Esophagus muscularis mucosa (tissue), 4 donors: ENCODE results near the gene CD300LB.

ENCODE experiments used
- CTCF ChIP-seq, 3 experiments: fragments of 200-600 bp in 2 of 3; fragments of 450-650 bp in 1 of 3; sonication (generic) in 2 of 3; IDR thresholded peaks; one replicate each; pipeline ENCODE4 v1.5.1; 2017 to 2019; ENCODE audit warnings: antibody characterized with exemption in 3 of 3, mild to moderate bottlenecking in 2 of 3, moderate library complexity in 1 of 3
- EP300 ChIP-seq: sonication (generic); formaldehyde crosslinking; IDR thresholded peaks from one replicate; pipeline ENCODE4 v1.6.1; 2017; ENCODE audit warnings: antibody characterized with exemption
- POLR2A ChIP-seq: fragments of 450-650 bp; IDR thresholded peaks from one replicate; pipeline ENCODE4 v1.6.1; 2017; ENCODE audit warnings: antibody characterized with exemption, moderate library complexity, mild to moderate bottlenecking, low read depth
- POLR2AphosphoS5 ChIP-seq, 2 donors: sonication (generic); formaldehyde crosslinking; IDR thresholded peaks; one replicate each; pipeline ENCODE4 v1.6.1; 2017; ENCODE audit warnings: antibody characterized with exemption in 2 of 2

- TF ChIP-seq CTCF (IDR thresholded peaks at IDR 0.05) (no peak), EP300 (no peak), POLR2AphosphoS5 (IDR thresholded peaks at IDR 0.05) (no peak), POLR2A (no peak)
These were observed 12.9 kb upstream of the CD300LB start for GRCh38 chr17:74543891-74544760.
